HG02973 (cell line): Measurements from ENCODE around the gene PWWP2B.
"Not testable (repeated sequence)": the region's sequence is repeated elsewhere in the genome, so short reads cannot be mapped to it uniquely, and the experiment has no call there.

Experiments used
- ATAC-seq: cut with Tn5 transposase; IDR thresholded peaks from one replicate; pipeline ENCODE4 v1.9.1; 2021; ENCODE audit warnings: moderate library complexity; ENCODE audit not compliant: unreplicated experiment

Gene PWWP2B

GRCh38 chr10:132429281-132430230 is 32.6 kb downstream of the PWWP2B start:
- no peak for ATAC-seq

- ATAC-seq: no peak
Measured at GRCh38 chr10:132430231-132430743, 33.3 kb downstream of the PWWP2B start.

- no peak for ATAC-seq
Measured at GRCh38 chr10:132430861-132431271, 33.9 kb downstream of the PWWP2B start.

- ATAC-seq: no peak
Measured at GRCh38 chr10:132431537-132432175, 34.7 kb downstream of the PWWP2B start.

- ATAC-seq: no peak
Measured at GRCh38 chr10:132432176-132432540, 35.2 kb downstream of the PWWP2B start.

- no peak for ATAC-seq
Measured at GRCh38 chr10:132433671-132434340, 36.8 kb downstream of the PWWP2B start.

GRCh38 chr10:132434405-132435005 is 37.5 kb downstream of the PWWP2B start:
- ATAC-seq: no peak

GRCh38 chr10:132435320-132435719 is 38.3 kb downstream of the PWWP2B start:
- not testable (repeated sequence) for ATAC-seq

- not testable (repeated sequence) for ATAC-seq
Measured at GRCh38 chr10:132436096-132436495, 39.1 kb downstream of the PWWP2B start.

- ATAC-seq: no peak
Measured at GRCh38 chr10:132436861-132437410, 39.9 kb downstream of the PWWP2B start.

GRCh38 chr10:132437541-132437950 is 40.5 kb downstream of the PWWP2B start:
- no peak for ATAC-seq

- no peak for ATAC-seq
Measured at GRCh38 chr10:132438091-132439024, 41.4 kb downstream of the PWWP2B start.

GRCh38 chr10:132439025-132439388 is 42.0 kb downstream of the PWWP2B start:
- no peak for ATAC-seq

- ATAC-seq: no peak
Measured at GRCh38 chr10:132439424-132440163, 42.6 kb downstream of the PWWP2B start.

- ATAC-seq: no peak
Measured at GRCh38 chr10:132440791-132441565, 44.0 kb downstream of the PWWP2B start.

- no peak for ATAC-seq
Measured at GRCh38 chr10:132441818-132442524, 45.0 kb downstream of the PWWP2B start.

- no peak for ATAC-seq
Measured at GRCh38 chr10:132442636-132443035, 45.6 kb downstream of the PWWP2B start.

GRCh38 chr10:132443605-132443982 is 46.6 kb downstream of the PWWP2B start:
- no peak for ATAC-seq
